ENCODE results near the gene LRP10.

DNA sequence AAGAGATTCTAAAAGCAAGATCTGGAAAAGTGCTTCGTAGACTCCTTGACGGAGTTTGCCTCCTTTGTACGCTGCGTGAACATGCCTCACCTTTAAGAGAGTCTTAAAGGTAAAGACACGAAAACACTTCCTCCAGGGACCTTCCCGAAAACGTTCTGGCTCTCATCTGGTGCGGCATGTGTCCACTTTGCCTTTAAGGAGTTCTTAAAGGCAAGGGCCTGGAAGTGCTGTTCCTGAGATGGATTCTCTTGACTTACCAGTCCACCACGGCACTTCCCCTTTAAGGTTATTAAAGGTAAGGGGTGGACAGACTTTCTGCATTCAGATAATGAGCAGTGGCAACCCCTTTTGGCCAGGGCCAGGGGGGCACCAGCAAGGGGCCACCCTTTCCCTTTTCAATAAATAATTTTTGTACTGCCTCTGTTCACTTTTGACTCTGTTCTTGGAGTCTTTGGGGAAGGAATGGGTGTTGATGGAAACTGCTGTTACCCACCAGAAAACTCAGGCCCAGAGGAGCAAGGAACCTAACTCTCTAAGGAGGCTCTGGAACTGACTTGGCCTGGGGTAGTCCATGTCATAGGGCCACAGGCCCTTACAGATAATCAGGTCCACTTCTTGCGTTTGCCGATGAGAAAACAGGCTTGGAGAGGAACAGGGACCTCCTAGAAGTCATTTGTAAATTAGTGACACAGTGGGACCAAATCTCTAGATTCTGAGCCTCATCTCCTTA, 15.9 kb downstream of the LRP10 start:
- TF ChIP-seq, protein P1, sequence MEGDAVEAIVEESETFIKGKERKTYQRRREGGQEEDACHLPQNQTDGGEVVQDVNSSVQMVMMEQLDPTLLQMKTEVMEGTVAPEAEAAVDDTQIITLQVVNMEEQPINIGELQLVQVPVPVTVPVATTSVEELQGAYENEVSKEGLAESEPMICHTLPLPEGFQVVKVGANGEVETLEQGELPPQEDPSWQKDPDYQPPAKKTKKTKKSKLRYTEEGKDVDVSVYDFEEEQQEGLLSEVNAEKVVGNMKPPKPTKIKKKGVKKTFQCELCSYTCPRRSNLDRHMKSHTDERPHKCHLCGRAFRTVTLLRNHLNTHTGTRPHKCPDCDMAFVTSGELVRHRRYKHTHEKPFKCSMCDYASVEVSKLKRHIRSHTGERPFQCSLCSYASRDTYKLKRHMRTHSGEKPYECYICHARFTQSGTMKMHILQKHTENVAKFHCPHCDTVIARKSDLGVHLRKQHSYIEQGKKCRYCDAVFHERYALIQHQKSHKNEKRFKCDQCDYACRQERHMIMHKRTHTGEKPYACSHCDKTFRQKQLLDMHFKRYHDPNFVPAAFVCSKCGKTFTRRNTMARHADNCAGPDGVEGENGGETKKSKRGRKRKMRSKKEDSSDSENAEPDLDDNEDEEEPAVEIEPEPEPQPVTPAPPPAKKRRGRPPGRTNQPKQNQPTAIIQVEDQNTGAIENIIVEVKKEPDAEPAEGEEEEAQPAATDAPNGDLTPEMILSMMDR (IDR thresholded peaks at IDR 0.05; ENCODE audit: insufficient read depth, low read length, poor library complexity, severe bottlenecking): no peak
- no peak for TF ChIP-seq EZH2phosphoT487 (conservative IDR thresholded peaks at IDR 0.05; ENCODE audit: low read length)
